HepG2 (cell line): Measurements from ENCODE around the gene PEX11B. TPM values are rescaled to one million over a fixed set of nuclear protein-coding genes. Genes with fewer than 3 reads are reported as not detected.

Source experiments
- ARHGAP35 ChIP-seq: sonication (generic); formaldehyde crosslinking; IDR thresholded peaks from 2 replicates; pipeline ENCODE4 v1.9.0; 2022; ENCODE audit warnings: mild to moderate bottlenecking, inconsistent platforms, moderate library complexity, missing genetic modification reagents, borderline replicate concordance
- ATF7 ChIP-seq, 2 experiments: fragments of 450-650 bp in 1 of 2; sonication (generic) in 1 of 2; formaldehyde crosslinking in 1 of 2; IDR thresholded peaks; 2 replicates each; pipeline versions ENCODE4 v1.4.0 to v1.6.1; 2016 to 2020; ENCODE audit warnings: antibody characterized with exemption in 1 of 2, mild to moderate bottlenecking in 1 of 2, missing genetic modification reagents in 1 of 2
- CHCHD3 ChIP-seq: sonication (generic); formaldehyde crosslinking; IDR thresholded peaks from 2 replicates; pipeline ENCODE4 v1.8.0; 2022; ENCODE audit warnings: mild to moderate bottlenecking, missing genetic modification reagents, moderate library complexity
- CREM ChIP-seq, 2 experiments: sonication (generic) in 1 of 2; formaldehyde crosslinking in 1 of 2; IDR thresholded peaks; 2 replicates each; pipeline versions ENCODE4 v1.4.0 to v1.6.1; 2016 to 2020; ENCODE audit warnings: antibody characterized with exemption in 1 of 2, mild to moderate bottlenecking in 1 of 2, missing genetic modification reagents in 1 of 2
- DPF2 ChIP-seq: sonication (generic); formaldehyde crosslinking; IDR thresholded peaks from 2 replicates; pipeline ENCODE4 v1.4.0; 2020; ENCODE audit warnings: mild to moderate bottlenecking, low read depth, missing genetic modification reagents, borderline replicate concordance
- GFI1 ChIP-seq: sonication (generic); formaldehyde crosslinking; IDR thresholded peaks from 2 replicates; pipeline ENCODE4 v1.5.0; 2020; ENCODE audit warnings: missing genetic modification reagents, mild to moderate bottlenecking, borderline replicate concordance
- JUN ChIP-seq: sonication (generic); formaldehyde crosslinking; IDR thresholded peaks from 2 replicates; pipeline ENCODE4 v1.4.0; 2020; ENCODE audit warnings: mild to moderate bottlenecking, missing genetic modification reagents
- KLF11 ChIP-seq: IDR thresholded peaks from 2 replicates; pipeline ENCODE4 v1.6.1; 2016; ENCODE audit warnings: missing compliant biosample characterization
- NFYB ChIP-seq: sonication (generic); formaldehyde crosslinking; IDR thresholded peaks from 2 replicates; pipeline ENCODE4 v1.4.0; 2020; ENCODE audit warnings: missing genetic modification reagents
- NR2F6 ChIP-seq, 2 experiments: IDR thresholded peaks; 2 replicates each; pipeline ENCODE4 v1.6.1; 2016; ENCODE audit warnings: antibody characterized with exemption in 1 of 2, mild to moderate bottlenecking in 1 of 2
- PTBP1 ChIP-seq: fragments of 200-400 bp; formaldehyde crosslinking; IDR thresholded peaks from 2 replicates; pipeline ENCODE4 v1.6.1; 2018; ENCODE audit warnings: low read length, low read depth; ENCODE audit not compliant: poor library complexity, severe bottlenecking
- RERE ChIP-seq: IDR thresholded peaks from 2 replicates; pipeline ENCODE4 v1.6.1; 2016; ENCODE audit warnings: low read depth, missing genetic modification reagents, missing compliant biosample characterization
- SETDB1 ChIP-seq: sonication (generic); formaldehyde crosslinking; IDR thresholded peaks from 2 replicates; pipeline ENCODE4 v1.5.1; 2020; ENCODE audit warnings: missing genetic modification reagents, mild to moderate bottlenecking, borderline replicate concordance
- SPEN ChIP-seq: sonication (generic); formaldehyde crosslinking; IDR thresholded peaks from 2 replicates; pipeline ENCODE4 v1.5.1; 2020; ENCODE audit warnings: low read depth, mild to moderate bottlenecking, missing genetic modification reagents
- SRF ChIP-seq: IDR thresholded peaks from 2 replicates; pipeline ENCODE4 v1.6.1; 2011; ENCODE audit warnings: mild to moderate bottlenecking, low read depth, low read length, moderate library complexity
- THAP11 ChIP-seq: IDR thresholded peaks from 2 replicates; pipeline ENCODE4 v1.6.1; 2016; ENCODE audit warnings: missing biosample characterization, missing genetic modification reagents
- YEATS2 ChIP-seq: sonication (generic); formaldehyde crosslinking; IDR thresholded peaks from 2 replicates; pipeline ENCODE4 v1.4.0; 2020; ENCODE audit warnings: missing genetic modification reagents, borderline replicate concordance
- ZMYM2 ChIP-seq: sonication (generic); formaldehyde crosslinking; IDR thresholded peaks from 2 replicates; pipeline ENCODE4 v1.8.0; 2022; ENCODE audit warnings: mild to moderate bottlenecking, missing genetic modification reagents
- ZNF354B ChIP-seq: sonication (generic); formaldehyde crosslinking; IDR thresholded peaks from 2 replicates; pipeline ENCODE4 v1.8.0; 2022; ENCODE audit warnings: mild to moderate bottlenecking, missing genetic modification reagents
- ZNF362 ChIP-seq: sonication (generic); formaldehyde crosslinking; IDR thresholded peaks from 2 replicates; pipeline ENCODE4 v1.4.0; 2020; ENCODE audit warnings: missing genetic modification reagents, mild to moderate bottlenecking, borderline replicate concordance
- ZNF383 ChIP-seq: sonication (generic); formaldehyde crosslinking; IDR thresholded peaks from 2 replicates; pipeline ENCODE4 v1.4.0; 2020; ENCODE audit warnings: missing genetic modification reagents, mild to moderate bottlenecking, borderline replicate concordance
- ZNF747 ChIP-seq: sonication (generic); formaldehyde crosslinking; IDR thresholded peaks from 2 replicates; pipeline ENCODE4 v1.8.1; 2023; ENCODE audit warnings: missing genetic modification reagents, mild to moderate bottlenecking, borderline replicate concordance
- ZNF773 ChIP-seq: sonication (generic); formaldehyde crosslinking; IDR thresholded peaks from 2 replicates; pipeline ENCODE4 v1.4.0; 2020; ENCODE audit warnings: missing genetic modification reagents, borderline replicate concordance
- polyA plus RNA-seq, 8 experiments: library from polyadenylated mRNA; depleted of rRNA in 3 of 8; stranded (reverse) in 7 of 8; unstranded in 1 of 8; fragments of >200 nt; fragmentation: Illumina TruSeq in 4 of 8; extraction: Trizol in 4 of 8; gene quantifications; 2 replicates each; pipeline versions ENCODE4 v1.2.1 to v1.2.3, GENCODE V29; 2011 to 2016; ENCODE audit warnings: low read depth in 4 of 8, missing spikeins in 1 of 8, mixed read lengths in 1 of 8; ENCODE audit not compliant: insufficient read depth in 1 of 8
- total RNA-seq, 5 experiments: library from RNA; depleted of rRNA; stranded (reverse); fragments of >200 nt; fragmentation: Illumina TruSeq; extraction: Trizol; gene quantifications; 2 replicates each; pipeline ENCODE4 v1.2.3, GENCODE V29; 2016; ENCODE audit warnings: low read depth in 1 of 5

PEX11B gene
- total and polyA plus RNA-seq, 2 of the 13 experiments (the other 11 are each of a cell fraction or from before 2014, with no cell fraction given) = 21.6 to 48.4 TPM

- TF ChIP-seq PTBP1 = no peak
- 0 out of 2 replicates have a peak, but pooled peaks have one; percentile 24 for TF ChIP-seq CREM (IDR thresholded peaks at IDR 0.05)
- TF ChIP-seq CREM (CRISPR knock-in tag; IDR thresholded peaks at IDR 0.05) = no peak
- TF ChIP-seq KLF11 = 0 out of 2 replicates have a peak, but pooled peaks have one; percentile 49
- TF ChIP-seq ZNF383 (CRISPR knock-in tag) = no peak
- TF ChIP-seq ZMYM2 (CRISPR knock-in tag) = no peak
- no peak for TF ChIP-seq SETDB1 (CRISPR knock-in tag)
- TF ChIP-seq SRF = no peak
- TF ChIP-seq THAP11 (CRISPR knock-in tag) = peak; percentile 75
- TF ChIP-seq JUN (CRISPR knock-in tag) = no peak
- TF ChIP-seq ATF7 (IDR thresholded peaks at IDR 0.05) = no peak
- no peak for TF ChIP-seq ATF7 (CRISPR knock-in tag; IDR thresholded peaks at IDR 0.05)
- no peak for TF ChIP-seq DPF2 (CRISPR knock-in tag)
- no peak for TF ChIP-seq ZNF354B
- TF ChIP-seq CHCHD3 (CRISPR knock-in tag) = no peak
- 0 out of 2 replicates have a peak, but pooled peaks have one; percentile 33 for TF ChIP-seq ARHGAP35 (CRISPR knock-in tag)
- TF ChIP-seq NFYB (CRISPR knock-in tag) = peak; percentile 89
- TF ChIP-seq ZNF773 (CRISPR knock-in tag) = no peak
- peak; percentile 68; the same call in 1 of the 2 replicates for TF ChIP-seq YEATS2 (CRISPR knock-in tag)
- peak; percentile 13; the same call in 1 of the 2 replicates for TF ChIP-seq NR2F6 (IDR thresholded peaks at IDR 0.05)
- no peak for TF ChIP-seq NR2F6 (CRISPR knock-in tag; IDR thresholded peaks at IDR 0.05)
- TF ChIP-seq GFI1 (CRISPR knock-in tag) = peak; percentile 39; the same call in 1 of the 2 replicates
- TF ChIP-seq ZNF747 = 0 out of 2 replicates have a peak, but pooled peaks have one; percentile 12
- TF ChIP-seq SPEN (CRISPR knock-in tag) = 0 out of 2 replicates have a peak, but pooled peaks have one; percentile 26
- TF ChIP-seq ZNF362 (CRISPR knock-in tag) = no peak
- no peak for TF ChIP-seq RERE
Observed at GRCh38 chr1:145964328-145965118, 46.0 kb upstream of the PEX11B start, which contains the start of the genes ANKRD34A and POLR3GL (continued).
